ENCODE results near the gene PLCL1.

Gene PLCL1

GRCh38 chr2:197950006-197950405 lies 145.6 kb downstream of the PLCL1 start:
- no peak for DNase-seq (ENCODE audit: low read depth in 2 of 3, low spot score in 2 of 3)

GRCh38 chr2:197950724-197951123 lies 146.3 kb downstream of the PLCL1 start:
- DNase-seq (ENCODE audit: low read depth in 2 of 3, low spot score in 2 of 3): no peak

- DNase-seq (ENCODE audit: low read depth in 2 of 3, low spot score in 2 of 3): no peak
Measured at GRCh38 chr2:197952540-197953202, 148.3 kb downstream of the PLCL1 start.

GRCh38 chr2:197954328-197954727 lies 149.9 kb downstream of the PLCL1 start:
- no peak for DNase-seq (ENCODE audit: low read depth in 2 of 3, low spot score in 2 of 3)

GRCh38 chr2:197958592-197959150 lies 154.3 kb downstream of the PLCL1 start:
- no peak for DNase-seq (ENCODE audit: low read depth in 2 of 3, low spot score in 2 of 3)

GRCh38 chr2:197959383-197959782 lies 155.0 kb downstream of the PLCL1 start:
- DNase-seq (ENCODE audit: low read depth in 2 of 3, low spot score in 2 of 3): no peak

GRCh38 chr2:197960786-197961185 lies 156.4 kb downstream of the PLCL1 start:
- no peak for DNase-seq (ENCODE audit: low read depth in 2 of 3, low spot score in 2 of 3)

- DNase-seq (ENCODE audit: low read depth in 2 of 3, low spot score in 2 of 3): no peak
Measured at GRCh38 chr2:197964720-197965119, 160.3 kb downstream of the PLCL1 start.

- no peak for DNase-seq (ENCODE audit: low read depth in 2 of 3, low spot score in 2 of 3)
Measured at GRCh38 chr2:197965756-197966155, 161.4 kb downstream of the PLCL1 start.

GRCh38 chr2:197969391-197969893 lies 165.0 kb downstream of the PLCL1 start:
- DNase-seq (ENCODE audit: low read depth in 2 of 3, low spot score in 2 of 3): no peak

- DNase-seq (ENCODE audit: low read depth in 2 of 3, low spot score in 2 of 3): no peak
Measured at GRCh38 chr2:197972061-197972460, 167.7 kb downstream of the PLCL1 start.

- no peak for DNase-seq (ENCODE audit: low read depth in 2 of 3, low spot score in 2 of 3)
Measured at GRCh38 chr2:197972587-197972986, 168.2 kb downstream of the PLCL1 start.

- DNase-seq (ENCODE audit: low read depth in 2 of 3, low spot score in 2 of 3): no peak
Measured at GRCh38 chr2:197973772-197974171, 169.4 kb downstream of the PLCL1 start.

- DNase-seq (ENCODE audit: low read depth in 2 of 3, low spot score in 2 of 3): no peak
Measured at GRCh38 chr2:197975931-197976519, 171.6 kb downstream of the PLCL1 start.

GRCh38 chr2:197978971-197979370 lies 174.6 kb downstream of the PLCL1 start:
- no peak for DNase-seq (ENCODE audit: low read depth in 2 of 3, low spot score in 2 of 3)

- DNase-seq (ENCODE audit: low read depth in 2 of 3, low spot score in 2 of 3): no peak
Measured at GRCh38 chr2:197982565-197982964, 178.2 kb downstream of the PLCL1 start.

GRCh38 chr2:197985029-197985638 lies 180.7 kb downstream of the PLCL1 start:
- no peak for DNase-seq (ENCODE audit: low read depth in 2 of 3, low spot score in 2 of 3)

- DNase-seq (ENCODE audit: low read depth in 2 of 3, low spot score in 2 of 3): no peak
Measured at GRCh38 chr2:197986977-197987376, 182.6 kb downstream of the PLCL1 start.

GRCh38 chr2:197990356-197990755 lies 186.0 kb downstream of the PLCL1 start:
- no peak for DNase-seq (ENCODE audit: low read depth in 2 of 3, low spot score in 2 of 3)

GRCh38 chr2:197992482-197993133 lies 188.2 kb downstream of the PLCL1 start:
- no peak for DNase-seq (ENCODE audit: low read depth in 2 of 3, low spot score in 2 of 3)

GRCh38 chr2:197993363-197993762 lies 189.0 kb downstream of the PLCL1 start:
- no peak for DNase-seq (ENCODE audit: low read depth in 2 of 3, low spot score in 2 of 3)

GRCh38 chr2:197993830-197994229 lies 189.4 kb downstream of the PLCL1 start:
- no peak for DNase-seq (ENCODE audit: low read depth in 2 of 3, low spot score in 2 of 3)
